Liver (tissue), 9 donors: ENCODE data around the gene NCOR2. TPM values are rescaled to one million over a fixed set of nuclear protein-coding genes. Genes with fewer than 3 reads are reported as not detected.

ENCODE experiments used
- DNase-seq: peaks from one replicate; pipeline ENCODE4 v3.0.0-alpha.2; 2017; ENCODE audit warnings: low spot score
- H3K27ac ChIP-seq, 2 donors: one replicate each; pipeline ENCODE4 v1.7.0; 2013; ENCODE audit warnings: inconsistent platforms in 2 of 2, low read length in 2 of 2, control low read depth in 1 of 2, low read depth in 1 of 2, mild to moderate bottlenecking in 1 of 2
- H3K27me3 ChIP-seq, 4 donors: one replicate each; pipeline versions ENCODE4 v1.6.1 to v1.7.0; 2013; ENCODE audit warnings: low read length in 3 of 4, inconsistent platforms in 1 of 4, mild to moderate bottlenecking in 1 of 4, moderate library complexity in 1 of 4; ENCODE audit not compliant: control insufficient read depth in 4 of 4, insufficient read depth in 4 of 4
- H3K36me3 ChIP-seq, 4 donors: one replicate each; pipeline versions ENCODE4 v1.6.1 to v1.7.0; 2013; ENCODE audit warnings: low read length in 3 of 4, mild to moderate bottlenecking in 3 of 4, low read depth in 1 of 4, moderate library complexity in 1 of 4; ENCODE audit not compliant: control insufficient read depth in 4 of 4, insufficient read depth in 3 of 4
- H3K4me1 ChIP-seq, 4 donors: one replicate each; pipeline versions ENCODE4 v1.6.1 to v1.7.0; 2013; ENCODE audit warnings: low read length in 3 of 4, mild to moderate bottlenecking in 3 of 4, moderate library complexity in 1 of 4; ENCODE audit not compliant: control insufficient read depth in 4 of 4, insufficient read depth in 4 of 4
- H3K4me3 ChIP-seq, 3 donors: one replicate each; pipeline versions ENCODE4 v1.6.1 to v1.7.0; 2013; ENCODE audit warnings: low read length in 3 of 3, control low read depth in 1 of 3, low read depth in 1 of 3, mild to moderate bottlenecking in 1 of 3
- H3K9ac ChIP-seq, 2 donors: one replicate each; pipeline ENCODE4 v1.7.0; 2013; ENCODE audit warnings: low read length in 2 of 2, mild to moderate bottlenecking in 2 of 2, moderate library complexity in 2 of 2, control low read depth in 1 of 2, low read depth in 1 of 2
- H3K9me3 ChIP-seq, 4 donors: one replicate each; pipeline versions ENCODE4 v1.6.1 to v1.7.0; 2013; ENCODE audit warnings: low read length in 3 of 4; ENCODE audit not compliant: control insufficient read depth in 4 of 4
- EGR1 ChIP-seq, 2 donors: IDR thresholded peaks; 2 replicates each; pipeline ENCODE4 v1.6.1; 2016 to 2018; ENCODE audit warnings: antibody characterized with exemption in 2 of 2, low read depth in 2 of 2
- FOXA1 ChIP-seq: IDR thresholded peaks from 2 replicates; pipeline ENCODE4 v1.6.1; 2016; ENCODE audit warnings: antibody characterized with exemption
- FOXA2 ChIP-seq: IDR thresholded peaks from 2 replicates; pipeline ENCODE4 v1.6.1; 2016; ENCODE audit warnings: antibody characterized with exemption
- GABPA ChIP-seq, 2 donors: IDR thresholded peaks in 1 of 2; conservative IDR thresholded peaks in 1 of 2; 2 replicates each; pipeline ENCODE4 v1.6.1; 2016; ENCODE audit warnings: antibody characterized with exemption in 2 of 2, mild to moderate bottlenecking in 1 of 2, moderate library complexity in 1 of 2
- HNF4A ChIP-seq, 2 donors: conservative IDR thresholded peaks; 2 replicates each; pipeline ENCODE4 v1.6.1; 2016; ENCODE audit warnings: antibody characterized with exemption in 2 of 2, mild to moderate bottlenecking in 2 of 2
- JUND ChIP-seq, 2 donors: IDR thresholded peaks; 2 replicates each; pipeline ENCODE4 v1.6.1; 2016; ENCODE audit warnings: antibody characterized with exemption in 2 of 2
- NR2F2 ChIP-seq: IDR thresholded peaks from 2 replicates; pipeline ENCODE4 v1.6.1; 2016; ENCODE audit warnings: antibody characterized with exemption
- RAD21 ChIP-seq, 2 donors: IDR thresholded peaks; 2 replicates each; pipeline ENCODE4 v1.6.1; 2016; ENCODE audit warnings: antibody characterized with exemption in 2 of 2, mild to moderate bottlenecking in 2 of 2
- TAF1 ChIP-seq: conservative IDR thresholded peaks from 2 replicates; pipeline ENCODE4 v1.6.1; 2016; ENCODE audit warnings: antibody characterized with exemption, mild to moderate bottlenecking
- YY1 ChIP-seq: IDR thresholded peaks from 2 replicates; pipeline ENCODE4 v1.6.1; 2016; ENCODE audit warnings: antibody characterized with exemption, mild to moderate bottlenecking
- ZBTB33 ChIP-seq: IDR thresholded peaks from 2 replicates; pipeline ENCODE4 v1.6.1; 2016; ENCODE audit warnings: antibody characterized with exemption
- WGBS: extraction: QIAGEN DNeasy Blood & Tissue Kit; methylation state at CpG from one replicate; pipeline ENCODE4 v1.1.7; 2013; 5-methylcytosine and 5-hydroxymethylcytosine counted together
- polyA plus RNA-seq, 2 donors: library from polyadenylated mRNA; stranded (reverse) in 1 of 2; unstranded in 1 of 2; fragments of 200-250 nt in 1 of 2; fragments of >200 nt in 1 of 2; fragmentation: Nextera tagmentation in 1 of 2; extraction: Ambion mirVana in 1 of 2; gene quantifications; one replicate each; pipeline versions ENCODE4 v1.2.1 to v1.2.3, GENCODE V29; 2013 to 2015
- total RNA-seq, 2 donors: library from RNA; depleted of rRNA; stranded (reverse); fragments of >200 nt; gene quantifications; one replicate each; pipeline ENCODE4 v1.2.3, GENCODE V29; 2014
- TF ChIP-seq, protein P1 (sequence below): IDR thresholded peaks from 2 replicates; pipeline ENCODE4 v1.6.1; 2016; ENCODE audit warnings: antibody characterized with exemption
- TF ChIP-seq, protein P2 (sequence below): fragments of 150-350 bp; IDR thresholded peaks from 2 replicates; pipeline ENCODE4 v1.5.1; 2017; ENCODE audit warnings: improper control_type of control experiment, low read depth, low read length; ENCODE audit not compliant: missing input control
- TF ChIP-seq, protein P3 (sequence below): IDR thresholded peaks from 2 replicates; pipeline ENCODE4 v1.6.1; 2016; ENCODE audit warnings: antibody characterized with exemption, mild to moderate bottlenecking
- TF ChIP-seq, protein P4 (sequence below): IDR thresholded peaks from 2 replicates; pipeline ENCODE4 v1.6.1; 2016; ENCODE audit warnings: antibody characterized with exemption
- donor health status: healthy.
- donor health status: healthy.
- donor health status: healthy.
- donor health status: healthy.
- donor health status: healthy.

NCOR2 gene
- total and polyA plus RNA-seq, 4 donors, result 7.9 to 31.6 (median 18.1) TPM

DNA sequence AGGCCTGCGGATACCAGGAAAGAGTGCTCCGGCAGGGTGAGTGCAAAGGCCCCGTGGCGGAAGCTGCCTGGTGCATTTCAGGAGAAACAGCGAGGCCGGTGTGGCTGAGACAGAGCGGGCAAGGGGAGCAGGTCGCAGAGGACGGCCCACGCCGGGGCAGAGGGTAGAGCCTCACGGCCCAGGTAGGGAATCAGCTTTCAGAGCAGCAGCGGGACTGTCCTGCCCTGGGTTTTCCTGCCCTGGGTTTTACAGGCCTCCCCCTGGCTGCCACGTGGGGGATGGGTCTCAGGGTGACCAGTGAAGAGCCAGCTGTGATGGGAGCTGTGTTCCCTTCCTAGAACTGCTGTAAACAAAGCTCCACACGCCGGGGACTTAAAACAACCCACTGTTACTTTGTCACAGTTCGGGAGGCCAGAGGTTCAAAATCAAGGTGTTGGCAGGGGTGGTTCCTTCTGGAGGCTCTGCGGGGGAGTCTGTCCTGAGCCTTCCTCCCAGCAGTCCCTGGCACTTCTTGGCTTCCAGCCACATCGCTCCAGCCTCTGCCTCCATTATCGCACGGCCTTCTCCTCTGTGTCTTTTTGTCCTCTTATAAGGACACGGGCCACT is 10.4 kb downstream of the NCOR2 start:
- H3K9me3 ChIP-seq, result no peaks in the 10 kb centered on the region
- DNase-seq, result no peak
- H3K36me3 ChIP-seq, result no peaks in the 10 kb centered on the region
- TF ChIP-seq NR2F2 (no peak), HNF4A (conservative IDR thresholded peaks at IDR 0.05) (no peak), GABPA (IDR thresholded peaks at IDR 0.05 in 1 of 2, conservative IDR thresholded peaks at IDR 0.05 in 1 of 2) (no peak), EGR1 (IDR thresholded peaks at IDR 0.05; ENCODE audit: low read depth in 2 of 2) (no peak), TAF1 (no peak), YY1 (no peak)
- 87% methylated on average over 22 of the region's 22 CpGs for WGBS
- H3K27ac ChIP-seq, result no peak overlapping the region
- no peaks in the 10 kb centered on the region for H3K27me3 ChIP-seq
- H3K4me1 ChIP-seq, result peaks cover 2 to 25% (median 16%) of the 10 kb centered on the region in 4 donors
- H3K9ac ChIP-seq, result no peak overlapping the region
- H3K4me3 ChIP-seq, result no peak overlapping the region

DNA sequence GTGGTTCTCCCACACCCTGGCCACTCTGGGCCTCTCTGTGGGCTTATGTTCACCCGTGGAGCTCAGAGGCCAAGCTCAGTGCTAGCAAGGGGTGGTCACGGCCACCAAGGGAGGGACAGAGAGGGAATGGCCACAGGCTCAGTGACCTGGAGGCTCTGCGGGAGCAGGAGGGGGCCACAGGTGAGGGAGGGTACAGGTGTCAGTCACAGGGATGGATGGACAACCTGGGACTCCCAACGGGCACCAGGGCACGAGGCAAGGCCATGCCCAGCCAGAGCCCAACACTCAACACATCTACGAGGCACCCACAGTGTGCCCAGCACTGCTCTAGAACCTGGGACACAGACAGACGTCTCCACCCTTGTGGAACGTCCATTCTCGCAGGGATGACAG is 11.3 kb downstream of the NCOR2 start:
- TF ChIP-seq FOXA1 (no peak), NR2F2 (no peak), EGR1 (IDR thresholded peaks at IDR 0.05; ENCODE audit: low read depth in 2 of 2) (no peak), TAF1 (no peak), JUND (IDR thresholded peaks at IDR 0.05) (no peak), ZBTB33 (no peak), RAD21 (IDR thresholded peaks at IDR 0.05) (no peak), FOXA2 (no peak), YY1 (no peak), HNF4A (conservative IDR thresholded peaks at IDR 0.05) (no peak)
- TF ChIP-seq, protein P1, sequence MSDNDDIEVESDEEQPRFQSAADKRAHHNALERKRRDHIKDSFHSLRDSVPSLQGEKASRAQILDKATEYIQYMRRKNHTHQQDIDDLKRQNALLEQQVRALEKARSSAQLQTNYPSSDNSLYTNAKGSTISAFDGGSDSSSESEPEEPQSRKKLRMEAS, result no peak
- TF ChIP-seq, protein P2, sequence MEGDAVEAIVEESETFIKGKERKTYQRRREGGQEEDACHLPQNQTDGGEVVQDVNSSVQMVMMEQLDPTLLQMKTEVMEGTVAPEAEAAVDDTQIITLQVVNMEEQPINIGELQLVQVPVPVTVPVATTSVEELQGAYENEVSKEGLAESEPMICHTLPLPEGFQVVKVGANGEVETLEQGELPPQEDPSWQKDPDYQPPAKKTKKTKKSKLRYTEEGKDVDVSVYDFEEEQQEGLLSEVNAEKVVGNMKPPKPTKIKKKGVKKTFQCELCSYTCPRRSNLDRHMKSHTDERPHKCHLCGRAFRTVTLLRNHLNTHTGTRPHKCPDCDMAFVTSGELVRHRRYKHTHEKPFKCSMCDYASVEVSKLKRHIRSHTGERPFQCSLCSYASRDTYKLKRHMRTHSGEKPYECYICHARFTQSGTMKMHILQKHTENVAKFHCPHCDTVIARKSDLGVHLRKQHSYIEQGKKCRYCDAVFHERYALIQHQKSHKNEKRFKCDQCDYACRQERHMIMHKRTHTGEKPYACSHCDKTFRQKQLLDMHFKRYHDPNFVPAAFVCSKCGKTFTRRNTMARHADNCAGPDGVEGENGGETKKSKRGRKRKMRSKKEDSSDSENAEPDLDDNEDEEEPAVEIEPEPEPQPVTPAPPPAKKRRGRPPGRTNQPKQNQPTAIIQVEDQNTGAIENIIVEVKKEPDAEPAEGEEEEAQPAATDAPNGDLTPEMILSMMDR, result no peak
- TF ChIP-seq, protein P3, sequence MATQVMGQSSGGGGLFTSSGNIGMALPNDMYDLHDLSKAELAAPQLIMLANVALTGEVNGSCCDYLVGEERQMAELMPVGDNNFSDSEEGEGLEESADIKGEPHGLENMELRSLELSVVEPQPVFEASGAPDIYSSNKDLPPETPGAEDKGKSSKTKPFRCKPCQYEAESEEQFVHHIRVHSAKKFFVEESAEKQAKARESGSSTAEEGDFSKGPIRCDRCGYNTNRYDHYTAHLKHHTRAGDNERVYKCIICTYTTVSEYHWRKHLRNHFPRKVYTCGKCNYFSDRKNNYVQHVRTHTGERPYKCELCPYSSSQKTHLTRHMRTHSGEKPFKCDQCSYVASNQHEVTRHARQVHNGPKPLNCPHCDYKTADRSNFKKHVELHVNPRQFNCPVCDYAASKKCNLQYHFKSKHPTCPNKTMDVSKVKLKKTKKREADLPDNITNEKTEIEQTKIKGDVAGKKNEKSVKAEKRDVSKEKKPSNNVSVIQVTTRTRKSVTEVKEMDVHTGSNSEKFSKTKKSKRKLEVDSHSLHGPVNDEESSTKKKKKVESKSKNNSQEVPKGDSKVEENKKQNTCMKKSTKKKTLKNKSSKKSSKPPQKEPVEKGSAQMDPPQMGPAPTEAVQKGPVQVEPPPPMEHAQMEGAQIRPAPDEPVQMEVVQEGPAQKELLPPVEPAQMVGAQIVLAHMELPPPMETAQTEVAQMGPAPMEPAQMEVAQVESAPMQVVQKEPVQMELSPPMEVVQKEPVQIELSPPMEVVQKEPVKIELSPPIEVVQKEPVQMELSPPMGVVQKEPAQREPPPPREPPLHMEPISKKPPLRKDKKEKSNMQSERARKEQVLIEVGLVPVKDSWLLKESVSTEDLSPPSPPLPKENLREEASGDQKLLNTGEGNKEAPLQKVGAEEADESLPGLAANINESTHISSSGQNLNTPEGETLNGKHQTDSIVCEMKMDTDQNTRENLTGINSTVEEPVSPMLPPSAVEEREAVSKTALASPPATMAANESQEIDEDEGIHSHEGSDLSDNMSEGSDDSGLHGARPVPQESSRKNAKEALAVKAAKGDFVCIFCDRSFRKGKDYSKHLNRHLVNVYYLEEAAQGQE, result no peak
- TF ChIP-seq, protein P4, sequence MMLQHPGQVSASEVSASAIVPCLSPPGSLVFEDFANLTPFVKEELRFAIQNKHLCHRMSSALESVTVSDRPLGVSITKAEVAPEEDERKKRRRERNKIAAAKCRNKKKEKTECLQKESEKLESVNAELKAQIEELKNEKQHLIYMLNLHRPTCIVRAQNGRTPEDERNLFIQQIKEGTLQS, result no peak
- Histone ChIP-seq H3K36me3 (no peaks in the 10 kb centered on the region), H3K9me3 (no peaks in the 10 kb centered on the region), H3K4me1 (peaks cover 2 to 25% (median 16%) of the 10 kb centered on the region in 4 donors), H3K4me3 (no peak overlapping the region), H3K9ac (no peak overlapping the region), H3K27me3 (no peaks in the 10 kb centered on the region), H3K27ac (no peak overlapping the region)
- DNase-seq, result no peak
- 91% methylated on average over 9 of the region's 9 CpGs for WGBS
